Right atrium auricular region (tissue), 2 donors: ENCODE results near the gene MPO. TPM values are rescaled to one million over a fixed set of nuclear protein-coding genes. Genes with fewer than 3 reads are reported as not detected.

Source experiments
- DNase-seq: peaks from one replicate; pipeline ENCODE4 v3.0.0-alpha.2; 2019; ENCODE audit warnings: low spot score
- H3K27ac ChIP-seq, 2 donors: fragments of 200-600 bp; sonication (generic); 1 replicate in 1 of 2; 2 replicates in 1 of 2; pipeline ENCODE4 v1.5.1; 2016 to 2019
- H3K27me3 ChIP-seq, 2 donors: fragments of 200-600 bp; sonication (generic); one replicate each; pipeline versions ENCODE4 v1.5.1 to v1.6.0; 2017 to 2019
- H3K36me3 ChIP-seq: fragments of 200-600 bp; sonication (generic); one replicate; pipeline ENCODE4 v1.5.1; 2016
- H3K4me1 ChIP-seq, 2 donors: fragments of 200-600 bp; sonication (generic); one replicate each; pipeline versions ENCODE4 v1.5.1 to v1.6.0; 2017 to 2019
- H3K4me3 ChIP-seq, 2 donors: fragments of 200-600 bp; sonication (generic); 1 replicate in 1 of 2; 2 replicates in 1 of 2; pipeline ENCODE4 v1.5.1; 2017 to 2019; ENCODE audit warnings: mild to moderate bottlenecking in 1 of 2, moderate library complexity in 1 of 2
- H3K9me3 ChIP-seq, 2 donors: fragments of 200-600 bp; sonication (generic); one replicate each; pipeline ENCODE4 v1.5.1; 2019
- CTCF ChIP-seq, 2 donors: fragments of 200-600 bp; sonication (generic); IDR thresholded peaks; one replicate each; pipeline ENCODE4 v1.5.1; 2019; ENCODE audit warnings: antibody characterized with exemption in 2 of 2
- total RNA-seq, 2 donors: library from RNA; depleted of rRNA; stranded (reverse); fragments of >200 nt; gene quantifications; one replicate each; pipeline ENCODE4 v1.1.0, GENCODE V29; 2016

Gene MPO
- total RNA-seq, 2 donors from 2014 or later, result 0.12 to 0.30 TPM

DNA sequence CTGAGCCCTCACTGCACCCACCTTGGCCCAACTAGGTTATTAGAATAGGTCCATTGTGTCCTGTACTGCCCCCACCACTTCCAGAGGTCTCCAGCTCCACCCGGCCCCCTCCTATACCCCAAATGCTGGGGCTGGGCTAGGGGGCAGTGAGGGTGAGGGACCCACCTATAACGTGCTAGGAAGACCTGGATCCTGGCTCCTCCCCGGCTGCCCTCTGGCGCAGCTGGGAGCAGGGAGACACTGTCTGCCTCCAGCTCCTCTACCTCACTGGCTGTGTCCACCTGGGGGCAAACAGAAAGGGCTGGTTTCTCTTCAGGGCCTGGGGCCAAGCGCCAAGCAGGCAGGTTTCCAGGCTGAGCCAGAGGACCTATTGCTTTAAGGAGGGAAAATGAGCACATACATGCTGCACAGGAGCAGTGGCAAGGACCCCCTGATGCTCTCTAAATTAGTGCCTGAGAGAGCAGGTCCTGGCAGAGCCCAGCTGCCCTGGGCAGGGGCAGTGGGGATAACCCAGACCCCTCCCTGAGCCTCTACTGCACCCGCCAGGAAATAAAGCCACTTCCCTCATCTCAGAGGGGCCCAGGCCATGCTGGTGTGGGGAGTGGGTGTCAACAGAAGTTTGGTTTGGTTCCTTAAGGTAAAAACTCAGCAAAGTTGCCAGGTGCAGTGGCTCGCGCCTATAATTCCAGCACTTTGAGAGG is 35.7 kb upstream of the MPO start:
- Histone ChIP-seq H3K4me3 (no peak overlapping the region), H3K9me3 (no peaks in the 10 kb centered on the region), H3K36me3 (no peaks in the 10 kb centered on the region), H3K27me3 (no peaks in the 10 kb centered on the region), H3K4me1 (no peaks in the 10 kb centered on the region), H3K27ac (no peak overlapping the region)
- TF ChIP-seq CTCF (IDR thresholded peaks at IDR 0.05), result no peak
- no peak for DNase-seq

DNA sequence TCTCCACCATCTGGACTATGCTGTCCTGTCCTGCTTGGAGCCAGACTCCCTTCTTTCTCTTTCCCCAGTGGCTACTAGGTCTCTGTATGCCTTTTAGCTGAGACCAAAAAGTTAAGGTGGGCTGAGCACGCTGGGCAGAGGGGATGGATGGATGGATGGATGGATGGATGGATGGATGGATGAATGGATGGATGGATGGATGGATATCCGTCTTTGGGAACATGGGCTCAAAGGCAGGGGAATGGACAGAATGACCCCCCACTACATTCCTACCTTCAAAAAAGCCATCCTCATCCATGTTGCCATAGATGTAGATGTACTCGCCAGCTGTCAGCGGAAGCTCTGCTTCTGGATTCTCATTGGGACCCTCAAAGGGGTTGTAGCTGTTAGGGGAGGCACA is 35.0 kb upstream of the MPO start:
- Histone ChIP-seq H3K4me3 (no peak overlapping the region), H3K27ac (no peak overlapping the region), H3K9me3 (no peaks in the 10 kb centered on the region), H3K27me3 (no peaks in the 10 kb centered on the region), H3K36me3 (no peaks in the 10 kb centered on the region), H3K4me1 (no peaks in the 10 kb centered on the region)
- no peak for TF ChIP-seq CTCF (IDR thresholded peaks at IDR 0.05)
- DNase-seq, result no peak

DNA sequence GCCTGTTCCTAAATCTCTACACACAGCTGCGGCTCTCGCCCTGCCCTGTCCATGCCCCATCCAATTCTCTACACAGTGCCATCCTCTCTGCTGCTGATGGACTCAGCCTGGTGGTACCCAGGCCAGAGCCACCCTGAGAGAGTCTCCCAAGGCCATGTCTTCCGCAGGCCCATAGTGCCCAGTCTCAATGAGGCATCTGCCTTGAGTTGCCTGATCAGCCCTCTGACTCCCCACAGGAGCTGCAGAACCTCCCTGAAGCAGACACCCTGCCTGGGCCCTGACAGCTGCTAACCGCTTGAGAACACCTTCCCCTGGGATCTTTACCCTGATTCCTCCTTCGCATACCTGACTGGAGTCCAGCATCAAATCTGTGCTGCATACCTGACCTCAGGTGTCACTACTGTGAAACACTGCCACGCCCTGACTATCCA is 34.6 kb upstream of the MPO start:
- H3K36me3 ChIP-seq, result no peaks in the 10 kb centered on the region
- H3K4me3 ChIP-seq, result no peak overlapping the region
- H3K27ac ChIP-seq, result no peak overlapping the region
- H3K9me3 ChIP-seq, result no peaks in the 10 kb centered on the region
- no peaks in the 10 kb centered on the region for H3K4me1 ChIP-seq
- H3K27me3 ChIP-seq, result no peaks in the 10 kb centered on the region
- TF ChIP-seq CTCF (IDR thresholded peaks at IDR 0.05), result no peak
- no peak for DNase-seq

- H3K4me3 ChIP-seq, result no peak overlapping the region
- H3K4me1 ChIP-seq, result no peaks in the 10 kb centered on the region
- DNase-seq, result no peak
- H3K27ac ChIP-seq, result no peak overlapping the region
- H3K36me3 ChIP-seq, result no peaks in the 10 kb centered on the region
- H3K27me3 ChIP-seq, result no peaks in the 10 kb centered on the region
- H3K9me3 ChIP-seq, result no peaks in the 10 kb centered on the region
- TF ChIP-seq CTCF (IDR thresholded peaks at IDR 0.05), result no peak
Observed at GRCh38 chr17:58314706-58315015, 33.9 kb upstream of the MPO start.

GRCh38 chr17:58313815-58314705 is 33.3 kb upstream of the MPO start:
- Histone ChIP-seq H3K4me3 (no peak overlapping the region), H3K27me3 (no peaks in the 10 kb centered on the region), H3K27ac (no peak overlapping the region), H3K9me3 (no peaks in the 10 kb centered on the region), H3K4me1 (no peaks in the 10 kb centered on the region), H3K36me3 (no peaks in the 10 kb centered on the region)
- DNase-seq, result no peak
- TF ChIP-seq CTCF (IDR thresholded peaks at IDR 0.05), result no peak
